ENCODE data around the gene ZNF689.

ZNF689 gene

DNA sequence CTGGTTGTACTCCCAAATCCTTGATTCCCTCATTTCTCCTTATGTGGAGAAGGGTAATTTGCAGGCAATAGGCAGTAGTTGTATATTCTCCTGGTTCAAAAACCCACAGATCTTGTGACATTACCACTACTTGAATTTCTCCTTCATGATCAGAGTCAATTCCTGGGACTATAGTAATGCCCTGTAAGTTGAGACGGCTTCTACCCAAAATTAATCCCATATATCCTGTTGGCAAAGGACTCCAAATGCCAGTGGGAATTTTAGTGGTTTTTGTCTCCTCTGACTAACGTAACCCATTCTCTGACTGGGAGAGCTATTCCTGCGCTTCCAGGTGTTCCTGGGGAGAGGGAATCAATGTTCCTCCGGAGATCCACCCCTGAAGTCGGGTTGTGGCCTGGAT lies 11.6 kb upstream of the ZNF689 start:
- no peak overlapping the region for H3K27ac ChIP-seq (ENCODE audit: low read depth, low read length, poor library complexity, severe bottlenecking)
- no peaks in the 10 kb centered on the region; the same call in 1 of the 2 replicates for H3K36me3 ChIP-seq (ENCODE audit: insufficient read depth, low read length)
- peaks cover 3% of the 10 kb centered on the region; the same call in 1 of the 2 replicates for H3K9me3 ChIP-seq (ENCODE audit: low read length)
- no peaks in the 10 kb centered on the region for H3K4me1 ChIP-seq (ENCODE audit: insufficient read depth, low read length, severe bottlenecking)
- H3K4me2 ChIP-seq (ENCODE audit: low read length): no peak overlapping the region
- H3K9ac ChIP-seq (ENCODE audit: low read length): no peak overlapping the region
- no peaks in the 10 kb centered on the region for H4K20me1 ChIP-seq (ENCODE audit: insufficient read depth, low read length)
- H3K79me2 ChIP-seq (ENCODE audit: insufficient read depth, low read length): no peaks in the 10 kb centered on the region
- no peak for TF ChIP-seq EZH2 (IDR thresholded peaks at IDR 0.05; ENCODE audit: borderline replicate concordance, low read length)
- TF ChIP-seq, protein P1, sequence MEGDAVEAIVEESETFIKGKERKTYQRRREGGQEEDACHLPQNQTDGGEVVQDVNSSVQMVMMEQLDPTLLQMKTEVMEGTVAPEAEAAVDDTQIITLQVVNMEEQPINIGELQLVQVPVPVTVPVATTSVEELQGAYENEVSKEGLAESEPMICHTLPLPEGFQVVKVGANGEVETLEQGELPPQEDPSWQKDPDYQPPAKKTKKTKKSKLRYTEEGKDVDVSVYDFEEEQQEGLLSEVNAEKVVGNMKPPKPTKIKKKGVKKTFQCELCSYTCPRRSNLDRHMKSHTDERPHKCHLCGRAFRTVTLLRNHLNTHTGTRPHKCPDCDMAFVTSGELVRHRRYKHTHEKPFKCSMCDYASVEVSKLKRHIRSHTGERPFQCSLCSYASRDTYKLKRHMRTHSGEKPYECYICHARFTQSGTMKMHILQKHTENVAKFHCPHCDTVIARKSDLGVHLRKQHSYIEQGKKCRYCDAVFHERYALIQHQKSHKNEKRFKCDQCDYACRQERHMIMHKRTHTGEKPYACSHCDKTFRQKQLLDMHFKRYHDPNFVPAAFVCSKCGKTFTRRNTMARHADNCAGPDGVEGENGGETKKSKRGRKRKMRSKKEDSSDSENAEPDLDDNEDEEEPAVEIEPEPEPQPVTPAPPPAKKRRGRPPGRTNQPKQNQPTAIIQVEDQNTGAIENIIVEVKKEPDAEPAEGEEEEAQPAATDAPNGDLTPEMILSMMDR (IDR thresholded peaks at IDR 0.05; ENCODE audit: low read length): no peak
- no peaks in the 10 kb centered on the region for H3K9me2 ChIP-seq (ENCODE audit: low read depth, low read length)
- no peak overlapping the region for H2AFZ ChIP-seq (ENCODE audit: low read length)
- H3K4me3 ChIP-seq (ENCODE audit: low read depth, low read length, poor library complexity, severe bottlenecking): no peak overlapping the region
- H3K27me3 ChIP-seq (ENCODE audit: insufficient read depth, low read length): peaks cover 4% of the 10 kb centered on the region; the same call in 1 of the 2 replicates
- H3F3A ChIP-seq (ENCODE audit: insufficient read depth, low read length): no peaks in the 10 kb centered on the region

DNA sequence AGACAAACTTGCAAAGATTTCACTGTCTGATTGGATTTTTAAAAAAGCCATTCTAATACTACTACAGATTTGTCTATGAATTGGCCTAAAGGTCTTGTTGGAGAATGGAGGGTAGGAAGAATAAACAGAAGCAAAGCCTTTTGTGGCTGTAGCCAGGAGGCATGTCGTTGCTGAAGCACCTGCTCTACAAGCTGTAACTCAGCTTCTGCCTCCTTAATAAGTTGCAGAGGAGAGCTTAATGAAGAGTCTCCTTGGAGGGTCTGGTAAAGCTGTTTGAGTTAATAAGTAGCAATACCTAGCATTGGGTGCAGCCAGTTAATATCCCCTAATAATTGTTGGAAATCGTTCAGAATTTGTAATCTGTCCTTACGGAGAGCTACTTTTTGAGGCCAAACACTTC lies 10.0 kb upstream of the ZNF689 start:
- peaks cover 10% of the 10 kb centered on the region; the same call in 1 of the 2 replicates for H3K9me3 ChIP-seq (ENCODE audit: low read length)
- no peaks in the 10 kb centered on the region for H3K79me2 ChIP-seq (ENCODE audit: insufficient read depth, low read length)
- H2AFZ ChIP-seq (ENCODE audit: low read length): no peak overlapping the region
- H3K4me3 ChIP-seq (ENCODE audit: low read depth, low read length, poor library complexity, severe bottlenecking): no peak overlapping the region
- no peak overlapping the region for H3K4me2 ChIP-seq (ENCODE audit: low read length)
- H3F3A ChIP-seq (ENCODE audit: insufficient read depth, low read length): no peaks in the 10 kb centered on the region
- TF ChIP-seq, protein P1 (IDR thresholded peaks at IDR 0.05; ENCODE audit: low read length): no peak
- H3K9ac ChIP-seq (ENCODE audit: low read length): no peak overlapping the region
- H3K4me1 ChIP-seq (ENCODE audit: insufficient read depth, low read length, severe bottlenecking): no peaks in the 10 kb centered on the region
- no peak overlapping the region for H3K27ac ChIP-seq (ENCODE audit: low read depth, low read length, poor library complexity, severe bottlenecking)
- H3K9me2 ChIP-seq (ENCODE audit: low read depth, low read length): no peaks in the 10 kb centered on the region
- peaks cover 4% of the 10 kb centered on the region; the same call in 1 of the 2 replicates for H3K27me3 ChIP-seq (ENCODE audit: insufficient read depth, low read length)
- H4K20me1 ChIP-seq (ENCODE audit: insufficient read depth, low read length): no peaks in the 10 kb centered on the region
- H3K36me3 ChIP-seq (ENCODE audit: insufficient read depth, low read length): no peaks in the 10 kb centered on the region; the same call in 1 of the 2 replicates

DNA sequence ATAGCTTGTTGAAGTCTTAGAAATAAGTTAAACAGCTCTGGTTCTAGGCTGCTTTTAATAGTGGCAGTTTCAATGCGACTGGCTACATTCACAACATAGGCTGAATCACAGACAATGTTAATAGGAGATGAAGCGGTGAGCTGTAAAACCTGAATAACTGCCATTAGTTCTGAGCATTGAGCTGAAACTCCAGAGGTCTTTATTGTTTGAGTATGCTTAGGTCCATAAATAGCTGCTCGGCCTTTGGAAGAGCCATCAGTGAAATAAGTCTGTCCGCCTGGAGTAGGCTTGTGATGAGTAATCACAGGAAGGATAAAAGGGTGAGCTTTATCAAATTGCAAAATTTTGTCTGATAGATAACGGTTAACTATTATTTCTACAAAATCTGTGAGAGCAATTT lies 9.4 kb upstream of the ZNF689 start:
- Histone ChIP-seq H3K9ac (ENCODE audit: low read length) (no peak overlapping the region), H4K20me1 (ENCODE audit: insufficient read depth, low read length) (no peaks in the 10 kb centered on the region), H3K27ac (ENCODE audit: low read depth, low read length, poor library complexity, severe bottlenecking) (no peak overlapping the region), H3F3A (ENCODE audit: insufficient read depth, low read length) (no peaks in the 10 kb centered on the region), H2AFZ (ENCODE audit: low read length) (no peak overlapping the region), H3K4me2 (ENCODE audit: low read length) (no peak overlapping the region), H3K9me3 (ENCODE audit: low read length) (peaks cover 10% of the 10 kb centered on the region; the same call in 1 of the 2 replicates), H3K79me2 (ENCODE audit: insufficient read depth, low read length) (no peaks in the 10 kb centered on the region), H3K27me3 (ENCODE audit: insufficient read depth, low read length) (peaks cover 4% of the 10 kb centered on the region; the same call in 1 of the 2 replicates), H3K36me3 (ENCODE audit: insufficient read depth, low read length) (no peaks in the 10 kb centered on the region; the same call in 1 of the 2 replicates), H3K4me3 (ENCODE audit: low read depth, low read length, poor library complexity, severe bottlenecking) (no peak overlapping the region), H3K4me1 (ENCODE audit: insufficient read depth, low read length, severe bottlenecking) (no peaks in the 10 kb centered on the region), H3K9me2 (ENCODE audit: low read depth, low read length) (no peaks in the 10 kb centered on the region)
- TF ChIP-seq EZH2 (IDR thresholded peaks at IDR 0.05; ENCODE audit: borderline replicate concordance, low read length): no peak

DNA sequence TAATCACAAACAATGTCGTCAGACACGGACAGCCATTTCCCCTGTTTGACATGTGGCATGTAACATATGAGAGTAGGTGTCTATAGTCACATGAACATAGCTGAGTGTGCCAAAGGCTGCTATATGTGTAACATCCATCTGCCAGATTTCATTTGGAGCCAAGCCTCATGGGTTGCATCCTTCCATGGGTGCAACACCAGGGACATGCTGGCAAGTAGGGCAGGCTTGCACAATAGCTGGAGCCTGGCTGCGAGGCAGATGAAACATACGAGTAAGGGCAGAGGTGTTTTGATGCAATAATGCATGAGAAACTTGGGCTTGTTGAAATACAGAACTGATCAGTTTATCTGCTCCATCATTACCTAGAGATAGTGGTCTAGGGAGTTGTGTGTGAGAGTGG lies 9.0 kb upstream of the ZNF689 start:
- no peak overlapping the region for H3K9ac ChIP-seq (ENCODE audit: low read length)
- H2AFZ ChIP-seq (ENCODE audit: low read length): no peak overlapping the region
- H3K4me1 ChIP-seq (ENCODE audit: insufficient read depth, low read length, severe bottlenecking): no peaks in the 10 kb centered on the region
- H3K4me3 ChIP-seq (ENCODE audit: low read depth, low read length, poor library complexity, severe bottlenecking): no peak overlapping the region
- H3K4me2 ChIP-seq (ENCODE audit: low read length): no peak overlapping the region
- H3K79me2 ChIP-seq (ENCODE audit: insufficient read depth, low read length): no peaks in the 10 kb centered on the region
- no peak overlapping the region for H3K27ac ChIP-seq (ENCODE audit: low read depth, low read length, poor library complexity, severe bottlenecking)
- TF ChIP-seq EZH2 (IDR thresholded peaks at IDR 0.05; ENCODE audit: borderline replicate concordance, low read length): no peak
- TF ChIP-seq, protein P1 (IDR thresholded peaks at IDR 0.05; ENCODE audit: low read length): no peak
- H3F3A ChIP-seq (ENCODE audit: insufficient read depth, low read length): no peaks in the 10 kb centered on the region
- peaks cover 10% of the 10 kb centered on the region; the same call in 1 of the 2 replicates for H3K9me3 ChIP-seq (ENCODE audit: low read length)
- no peaks in the 10 kb centered on the region; the same call in 1 of the 2 replicates for H3K36me3 ChIP-seq (ENCODE audit: insufficient read depth, low read length)
- H3K27me3 ChIP-seq (ENCODE audit: insufficient read depth, low read length): peaks cover 3% of the 10 kb centered on the region; the same call in 1 of the 2 replicates
- no peaks in the 10 kb centered on the region for H3K9me2 ChIP-seq (ENCODE audit: low read depth, low read length)
- H4K20me1 ChIP-seq (ENCODE audit: insufficient read depth, low read length): no peaks in the 10 kb centered on the region
